HG03575 (cell line): ENCODE data around the gene TMEM130.
"Not testable (repeated sequence)": the region's sequence is repeated elsewhere in the genome, so short reads cannot be mapped to it uniquely, and the experiment has no call there.

Experiments
- ATAC-seq: cut with Tn5 transposase; IDR thresholded peaks from one replicate; pipeline ENCODE4 v1.9.1; 2021; ENCODE audit not compliant: unreplicated experiment, insufficient number of reproducible peaks, low FRiP score; ENCODE audit errors: extremely low read depth

Gene TMEM130

GRCh38 chr7:98878365-98879197 lies 8.8 kb upstream of the TMEM130 start, which contains the start of gene TRRAP:
Gene TRRAP (plus strand): TSS chr7:98878532. CDS start chr7:98881151, 2,619 bp downstream.
- no peak for ATAC-seq

GRCh38 chr7:98877692-98878364 lies 8.0 kb upstream of the TMEM130 start:
- ATAC-seq, result no peak

- no peak for ATAC-seq
These were observed 7.3 kb upstream of the TMEM130 start for GRCh38 chr7:98877146-98877545.

- no peak for ATAC-seq
These were observed 5.7 kb upstream of the TMEM130 start for GRCh38 chr7:98875501-98875900.

- no peak for ATAC-seq
These were observed 5.1 kb upstream of the TMEM130 start for GRCh38 chr7:98874942-98875341.

- not testable (repeated sequence) for ATAC-seq
These were observed 3.8 kb upstream of the TMEM130 start for GRCh38 chr7:98873610-98874009.

- no peak for ATAC-seq
These were observed 2.6 kb upstream of the TMEM130 start for GRCh38 chr7:98872328-98872924.

GRCh38 chr7:98870807-98871491 lies 1.1 kb upstream of the TMEM130 start:
- no peak for ATAC-seq

- no peak for ATAC-seq
These were observed 372 bp upstream of the TMEM130 start for GRCh38 chr7:98870121-98870651.

GRCh38 chr7:98869027-98869596 lies 702 bp downstream of the TMEM130 start:
- ATAC-seq, result no peak

- no peak for ATAC-seq
These were observed 1.4 kb downstream of the TMEM130 start for GRCh38 chr7:98868450-98868849.

- no peak for ATAC-seq
These were observed 3.0 kb downstream of the TMEM130 start for GRCh38 chr7:98866765-98867164.

- ATAC-seq, result no peak
These were observed 3.5 kb downstream of the TMEM130 start for GRCh38 chr7:98866351-98866750.

GRCh38 chr7:98864731-98865453 lies 4.9 kb downstream of the TMEM130 start:
- ATAC-seq, result no peak

GRCh38 chr7:98863601-98864000 lies 6.2 kb downstream of the TMEM130 start:
- ATAC-seq, result no peak

GRCh38 chr7:98862716-98863420 lies 6.9 kb downstream of the TMEM130 start:
- ATAC-seq, result no peak

GRCh38 chr7:98862203-98862602 lies 7.6 kb downstream of the TMEM130 start:
- ATAC-seq, result no peak

GRCh38 chr7:98860071-98860470 lies 9.7 kb downstream of the TMEM130 start:
- ATAC-seq, result no peak
